Gastroesophageal sphincter (tissue), 3 donors: ENCODE results near the gene ZNRF2.

Experiments used
- CTCF ChIP-seq, 4 experiments: fragments of 200-600 bp in 2 of 4; fragments of 450-650 bp in 2 of 4; sonication (generic) in 1 of 4; IDR thresholded peaks; one replicate each; pipeline ENCODE4 v1.5.1; 2017 to 2019; ENCODE audit warnings: antibody characterized with exemption in 4 of 4, mild to moderate bottlenecking in 2 of 4, moderate library complexity in 2 of 4
- POLR2A ChIP-seq, 2 donors: fragments of 450-650 bp; IDR thresholded peaks; one replicate each; pipeline ENCODE4 v1.6.1; 2017; ENCODE audit warnings: antibody characterized with exemption in 2 of 2, mild to moderate bottlenecking in 2 of 2, moderate library complexity in 1 of 2
- POLR2AphosphoS5 ChIP-seq: sonication (generic); formaldehyde crosslinking; IDR thresholded peaks from one replicate; pipeline ENCODE4 v1.6.1; 2017; ENCODE audit warnings: antibody characterized with exemption

- TF ChIP-seq POLR2AphosphoS5 (no peak), POLR2A (IDR thresholded peaks at IDR 0.05) (no peak), CTCF (IDR thresholded peaks at IDR 0.05) (peak in 2 of 4 experiments; percentile 4 to 26)
These were observed 112.0 kb downstream of the ZNRF2 start for GRCh38 chr7:30396389-30396788.
